Effector memory CD8-positive, alpha-beta T cell (primary cell): ENCODE results near the gene TAS1R2.
"Not testable (repeated sequence)": the region's sequence is repeated elsewhere in the genome, so short reads cannot be mapped to it uniquely, and the experiment has no call there.

Source experiments
- ATAC-seq: fragments of 150-1000 bp; cut with Tn5 transposase; replicated peaks from 2 replicates; pipeline ENCODE4 v1.10.0; 2021; ENCODE audit warnings: mild to moderate bottlenecking, moderate library complexity
- DNase-seq, 3 experiments: peaks; one replicate each; pipeline ENCODE4 v3.0.0; 2021
- H3K27ac Mint-ChIP-seq, 2 donors: one replicate each; pipeline ENCODE4 v1.8.0; 2022; ENCODE audit warnings: mild to moderate bottlenecking in 2 of 2, mixed read lengths in 2 of 2, moderate library complexity in 2 of 2
- H3K27me3 Mint-ChIP-seq, 2 donors: one replicate each; pipeline ENCODE4 v1.8.0; 2022; ENCODE audit warnings: mixed read lengths in 2 of 2
- H3K36me3 Mint-ChIP-seq: one replicate; pipeline ENCODE4 v1.8.0; 2022; ENCODE audit warnings: mild to moderate bottlenecking, moderate library complexity, mixed read lengths; ENCODE audit not compliant: insufficient read depth
- H3K4me1 Mint-ChIP-seq, 2 donors: one replicate each; pipeline ENCODE4 v1.8.0; 2022; ENCODE audit warnings: low read depth in 2 of 2, mixed read lengths in 2 of 2
- H3K4me3 Mint-ChIP-seq, 2 donors: one replicate each; pipeline ENCODE4 v1.8.0; 2022; ENCODE audit warnings: mild to moderate bottlenecking in 2 of 2, mixed read lengths in 2 of 2, moderate library complexity in 2 of 2
- H3K9me3 Mint-ChIP-seq, 2 donors: one replicate each; pipeline ENCODE4 v1.8.0; 2022; ENCODE audit warnings: mixed read lengths in 2 of 2

TAS1R2 gene

GRCh38 chr1:18870595-18870865 is 11.1 kb upstream of the TAS1R2 start:
- ATAC-seq, H3K4me3 Mint-ChIP-seq, H3K36me3 Mint-ChIP-seq, H3K27ac Mint-ChIP-seq, H3K4me1 Mint-ChIP-seq, DNase-seq, H3K9me3 Mint-ChIP-seq: not testable (repeated sequence)
- peaks cover 17 to 45% of the 10 kb centered on the region in 2 donors for H3K27me3 Mint-ChIP-seq

- DNase-seq (no peak), ATAC-seq (no peak)
- no peaks in the 10 kb centered on the region for H3K9me3 Mint-ChIP-seq
- H3K36me3 Mint-ChIP-seq: peaks cover 4% of the 10 kb centered on the region
- no peak overlapping the region for H3K27ac Mint-ChIP-seq
- H3K4me1 Mint-ChIP-seq: no peaks in the 10 kb centered on the region
- peaks cover 20 to 50% of the 10 kb centered on the region in 2 donors for H3K27me3 Mint-ChIP-seq
- H3K4me3 Mint-ChIP-seq: no peak overlapping the region
These were observed 10.6 kb upstream of the TAS1R2 start for GRCh38 chr1:18869847-18870594.

- Mint-ChIP-seq H3K4me1 (no peaks in the 10 kb centered on the region), H3K27ac (no peak overlapping the region), H3K4me3 (no peak overlapping the region), H3K27me3 (peaks cover 20 to 60% of the 10 kb centered on the region in 2 donors), H3K36me3 (peaks cover 4% of the 10 kb centered on the region), H3K9me3 (no peaks in the 10 kb centered on the region)
- ATAC-seq (no peak), DNase-seq (no peak)
These were observed 9.5 kb upstream of the TAS1R2 start for GRCh38 chr1:18868801-18869424.

- H3K27me3 Mint-ChIP-seq: peaks cover 20 to 66% of the 10 kb centered on the region in 2 donors
- H3K9me3 Mint-ChIP-seq: no peaks in the 10 kb centered on the region
- no peak overlapping the region for H3K4me3 Mint-ChIP-seq
- no peak for ATAC-seq
- H3K36me3 Mint-ChIP-seq: peaks cover 4% of the 10 kb centered on the region
- DNase-seq: no peak
- no peaks in the 10 kb centered on the region for H3K4me1 Mint-ChIP-seq
- H3K27ac Mint-ChIP-seq: no peak overlapping the region
These were observed 8.9 kb upstream of the TAS1R2 start for GRCh38 chr1:18868354-18868753.

GRCh38 chr1:18866846-18867245 is 7.4 kb upstream of the TAS1R2 start:
- no peaks in the 10 kb centered on the region for H3K4me1 Mint-ChIP-seq
- H3K9me3 Mint-ChIP-seq: no peaks in the 10 kb centered on the region
- H3K4me3 Mint-ChIP-seq: no peak overlapping the region
- peaks cover 4% of the 10 kb centered on the region for H3K36me3 Mint-ChIP-seq
- ATAC-seq (no peak), DNase-seq (no peak)
- peaks cover 20 to 68% of the 10 kb centered on the region in 2 donors for H3K27me3 Mint-ChIP-seq
- no peak overlapping the region for H3K27ac Mint-ChIP-seq

- no peak overlapping the region for H3K27ac Mint-ChIP-seq
- no peaks in the 10 kb centered on the region for H3K4me1 Mint-ChIP-seq
- no peak for DNase-seq
- no peak overlapping the region for H3K4me3 Mint-ChIP-seq
- peaks cover 20 to 68% of the 10 kb centered on the region in 2 donors for H3K27me3 Mint-ChIP-seq
- no peaks in the 10 kb centered on the region for H3K9me3 Mint-ChIP-seq
- H3K36me3 Mint-ChIP-seq: peaks cover 3% of the 10 kb centered on the region
- no peak for ATAC-seq
These were observed 6.9 kb upstream of the TAS1R2 start for GRCh38 chr1:18866314-18866713.

GRCh38 chr1:18865176-18865575 is 5.7 kb upstream of the TAS1R2 start:
- H3K36me3 Mint-ChIP-seq: no peaks in the 10 kb centered on the region
- ATAC-seq (no peak), DNase-seq (no peak)
- no peak overlapping the region for H3K27ac Mint-ChIP-seq
- no peaks in the 10 kb centered on the region for H3K4me1 Mint-ChIP-seq
- peaks cover 20 to 66% of the 10 kb centered on the region in 2 donors for H3K27me3 Mint-ChIP-seq
- H3K9me3 Mint-ChIP-seq: no peaks in the 10 kb centered on the region
- H3K4me3 Mint-ChIP-seq: no peak overlapping the region

- Mint-ChIP-seq H3K4me3 (no peak overlapping the region), H3K27ac (no peak overlapping the region), H3K9me3 (no peaks in the 10 kb centered on the region), H3K27me3 (peaks cover 10 to 33% of the 10 kb centered on the region in 2 donors), H3K36me3 (no peaks in the 10 kb centered on the region), H3K4me1 (no peaks in the 10 kb centered on the region)
- no peak for ATAC-seq
- DNase-seq: no peak
These were observed 2.1 kb upstream of the TAS1R2 start for GRCh38 chr1:18861590-18861989.

GRCh38 chr1:18861082-18861481 is 1.6 kb upstream of the TAS1R2 start:
- Mint-ChIP-seq H3K4me3 (no peak overlapping the region), H3K9me3 (no peaks in the 10 kb centered on the region), H3K27me3 (peaks cover 9 to 32% of the 10 kb centered on the region in 2 donors), H3K27ac (no peak overlapping the region), H3K4me1 (no peaks in the 10 kb centered on the region), H3K36me3 (no peaks in the 10 kb centered on the region)
- DNase-seq (no peak), ATAC-seq (no peak)

- H3K27ac Mint-ChIP-seq: no peak overlapping the region
- H3K36me3 Mint-ChIP-seq: no peaks in the 10 kb centered on the region
- H3K4me1 Mint-ChIP-seq: no peaks in the 10 kb centered on the region
- no peak overlapping the region for H3K4me3 Mint-ChIP-seq
- no peak for ATAC-seq
- peaks cover 12 to 15% of the 10 kb centered on the region in 2 donors for H3K27me3 Mint-ChIP-seq
- DNase-seq: no peak
- H3K9me3 Mint-ChIP-seq: no peaks in the 10 kb centered on the region
These were observed 1.3 kb downstream of the TAS1R2 start for GRCh38 chr1:18858070-18858688.

- Mint-ChIP-seq H3K9me3 (no peaks in the 10 kb centered on the region), H3K4me3 (no peak overlapping the region), H3K36me3 (no peaks in the 10 kb centered on the region)
These were observed 3.0 kb downstream of the TAS1R2 start for GRCh38 chr1:18856435-18856834.

GRCh38 chr1:18855573-18855972 is 3.9 kb downstream of the TAS1R2 start:
- Mint-ChIP-seq H3K27ac (no peak overlapping the region), H3K4me1 (no peaks in the 10 kb centered on the region), H3K4me3 (no peak overlapping the region), H3K9me3 (no peaks in the 10 kb centered on the region), H3K27me3 (peaks cover 12 to 15% of the 10 kb centered on the region in 2 donors), H3K36me3 (no peaks in the 10 kb centered on the region)
- no peak for ATAC-seq
- DNase-seq: no peak

More at GRCh38 chr1:18856435-18856834, 3.0 kb downstream of the TAS1R2 start:
- ATAC-seq: no peak
- Mint-ChIP-seq H3K27ac (no peak overlapping the region), H3K4me1 (no peaks in the 10 kb centered on the region), H3K27me3 (peaks cover 12 to 15% of the 10 kb centered on the region in 2 donors)
- no peak for DNase-seq

GRCh38 chr1:18854331-18855025 is 5.0 kb downstream of the TAS1R2 start:
- Mint-ChIP-seq H3K27ac (no peak overlapping the region), H3K4me1 (no peaks in the 10 kb centered on the region), H3K36me3 (no peaks in the 10 kb centered on the region), H3K27me3 (peaks cover 15 to 17% of the 10 kb centered on the region in 2 donors), H3K4me3 (no peak overlapping the region), H3K9me3 (no peaks in the 10 kb centered on the region)
- ATAC-seq (no peak), DNase-seq (no peak)
